Activated T-helper 1 cell treated with anti-CD3 and anti-CD28 coated beads, Interleukin-2, amount 50 U/mL, for 16 hours (primary cell): ENCODE data around the gene SLC6A6.

Experiments
- DNase-seq, 2 donors: peaks; one replicate each; pipeline ENCODE4 v3.0.0-alpha.2; 2020; ENCODE audit warnings: low read depth in 1 of 2, low spot score in 1 of 2

SLC6A6 gene

GRCh38 chr3:14451844-14452739 is 49.7 kb downstream of the SLC6A6 start:
- DNase-seq: no peak

GRCh38 chr3:14452740-14453710 is 50.6 kb downstream of the SLC6A6 start:
- no peak for DNase-seq

- no peak for DNase-seq
These were observed 51.7 kb downstream of the SLC6A6 start for GRCh38 chr3:14453876-14454638.

GRCh38 chr3:14454639-14455310 is 52.4 kb downstream of the SLC6A6 start:
- no peak for DNase-seq

GRCh38 chr3:14455571-14456317 is 53.3 kb downstream of the SLC6A6 start:
- no peak for DNase-seq

GRCh38 chr3:14456794-14457193 is 54.4 kb downstream of the SLC6A6 start:
- DNase-seq: no peak

GRCh38 chr3:14457481-14457880 is 55.1 kb downstream of the SLC6A6 start:
- no peak for DNase-seq

- no peak for DNase-seq
These were observed 55.6 kb downstream of the SLC6A6 start for GRCh38 chr3:14457999-14458398.

- no peak for DNase-seq
These were observed 56.2 kb downstream of the SLC6A6 start for GRCh38 chr3:14458434-14459275.

GRCh38 chr3:14459384-14459783 is 57.0 kb downstream of the SLC6A6 start:
- DNase-seq: no peak

- no peak for DNase-seq
These were observed 57.4 kb downstream of the SLC6A6 start for GRCh38 chr3:14459787-14460186.

- DNase-seq: no peak
These were observed 58.1 kb downstream of the SLC6A6 start for GRCh38 chr3:14460342-14461005.

GRCh38 chr3:14461006-14461747 is 58.8 kb downstream of the SLC6A6 start:
- no peak for DNase-seq

- no peak for DNase-seq
These were observed 59.4 kb downstream of the SLC6A6 start for GRCh38 chr3:14461748-14462324.

- DNase-seq: no peak
These were observed 60.3 kb downstream of the SLC6A6 start for GRCh38 chr3:14462738-14463137.

GRCh38 chr3:14463330-14464140 is 61.1 kb downstream of the SLC6A6 start:
- no peak for DNase-seq

- DNase-seq: no peak
These were observed 61.7 kb downstream of the SLC6A6 start for GRCh38 chr3:14464141-14464465.
